ENCODE measurements around the gene ZBTB14.

GRCh38 chr18:5244941-5245340 lies 50.6 kb downstream of the ZBTB14 start:
- TF ChIP-seq CTCF (IDR thresholded peaks at IDR 0.05), result no peak
- TF ChIP-seq POLR2A (IDR thresholded peaks at IDR 0.05; ENCODE audit: low read depth), result no peak
- TF ChIP-seq EP300 (IDR thresholded peaks at IDR 0.05), result no peak
- no peak for TF ChIP-seq POLR2AphosphoS5 (IDR thresholded peaks at IDR 0.05)
